GM12801 (cell line): Measurements from ENCODE around the gene KIF16B.

ENCODE experiments used
- TF ChIP-seq, protein P1 (sequence below): IDR thresholded peaks from one replicate; pipeline ENCODE4 v1.5.1; 2011; ENCODE audit warnings: control low read depth; ENCODE audit not compliant: insufficient read length; ENCODE audit errors: extremely low read depth

KIF16B gene

DNA sequence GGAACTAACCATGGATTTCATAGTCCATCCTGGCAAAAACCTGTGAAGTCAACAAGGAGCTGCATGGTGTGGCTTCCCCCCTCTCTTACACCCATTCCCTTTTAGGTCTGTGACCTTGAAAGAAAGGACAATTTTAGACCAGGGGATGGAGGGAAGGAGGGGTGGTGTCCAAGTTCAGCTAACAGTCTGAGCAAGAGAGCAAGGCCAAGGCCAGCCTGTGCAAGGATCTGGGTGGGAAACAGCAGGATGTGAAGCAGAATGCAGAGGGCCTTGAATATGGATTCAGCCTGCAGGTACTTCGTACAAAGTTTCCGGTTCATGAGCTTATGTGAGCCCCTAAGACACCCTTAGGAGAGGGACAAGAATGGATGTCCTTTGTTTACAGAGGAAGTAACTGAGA is 293.0 kb downstream of the KIF16B start:
- TF ChIP-seq, protein P1, sequence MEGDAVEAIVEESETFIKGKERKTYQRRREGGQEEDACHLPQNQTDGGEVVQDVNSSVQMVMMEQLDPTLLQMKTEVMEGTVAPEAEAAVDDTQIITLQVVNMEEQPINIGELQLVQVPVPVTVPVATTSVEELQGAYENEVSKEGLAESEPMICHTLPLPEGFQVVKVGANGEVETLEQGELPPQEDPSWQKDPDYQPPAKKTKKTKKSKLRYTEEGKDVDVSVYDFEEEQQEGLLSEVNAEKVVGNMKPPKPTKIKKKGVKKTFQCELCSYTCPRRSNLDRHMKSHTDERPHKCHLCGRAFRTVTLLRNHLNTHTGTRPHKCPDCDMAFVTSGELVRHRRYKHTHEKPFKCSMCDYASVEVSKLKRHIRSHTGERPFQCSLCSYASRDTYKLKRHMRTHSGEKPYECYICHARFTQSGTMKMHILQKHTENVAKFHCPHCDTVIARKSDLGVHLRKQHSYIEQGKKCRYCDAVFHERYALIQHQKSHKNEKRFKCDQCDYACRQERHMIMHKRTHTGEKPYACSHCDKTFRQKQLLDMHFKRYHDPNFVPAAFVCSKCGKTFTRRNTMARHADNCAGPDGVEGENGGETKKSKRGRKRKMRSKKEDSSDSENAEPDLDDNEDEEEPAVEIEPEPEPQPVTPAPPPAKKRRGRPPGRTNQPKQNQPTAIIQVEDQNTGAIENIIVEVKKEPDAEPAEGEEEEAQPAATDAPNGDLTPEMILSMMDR, result no peak

- TF ChIP-seq, protein P1, result no peak
These were observed 293.9 kb downstream of the KIF16B start for GRCh38 chr20:16279320-16279719.

DNA sequence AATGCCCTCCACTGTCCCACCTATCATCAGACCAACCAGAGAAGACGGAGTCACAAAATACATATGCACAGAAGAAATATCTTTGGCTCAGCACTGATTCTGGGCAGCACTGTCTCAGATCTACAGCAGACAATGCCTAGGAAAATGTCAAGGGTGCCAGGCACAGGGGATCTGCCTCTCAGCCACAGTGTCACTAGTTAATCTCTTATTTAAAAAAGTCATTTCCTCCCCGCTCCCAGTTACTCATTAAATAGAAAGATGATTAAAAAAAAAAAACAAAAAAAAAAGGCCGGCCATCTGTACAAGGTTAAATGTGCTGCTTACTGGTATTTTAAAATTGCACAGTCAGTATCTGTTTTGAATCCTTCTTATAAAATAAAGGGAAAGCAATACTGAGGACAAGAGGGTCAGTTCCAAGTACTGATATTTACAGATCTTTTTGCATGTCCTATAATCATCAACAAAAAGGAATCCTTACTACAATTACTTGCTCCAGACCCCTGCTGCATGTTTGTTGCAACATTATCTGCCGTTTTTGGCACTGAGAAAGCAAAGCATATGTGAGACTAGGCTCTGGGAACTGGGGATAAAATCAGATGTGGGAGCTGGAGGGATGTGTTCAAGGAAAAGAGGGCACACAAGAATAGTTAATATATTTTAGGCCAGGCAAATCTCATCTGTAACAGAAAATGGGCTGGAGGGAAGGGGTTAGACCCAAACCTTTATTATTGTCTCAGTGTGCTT is 299.3 kb downstream of the KIF16B start:
- TF ChIP-seq, protein P1, result no peak

GRCh38 chr20:16272780-16273360 is 300.4 kb downstream of the KIF16B start:
- TF ChIP-seq, protein P1, result no peak

- TF ChIP-seq, protein P1, result no peak
These were observed 301.8 kb downstream of the KIF16B start for GRCh38 chr20:16271450-16271849.

GRCh38 chr20:16270989-16271388 is 302.3 kb downstream of the KIF16B start:
- TF ChIP-seq, protein P1, result no peak

GRCh38 chr20:16270314-16270931 is 302.8 kb downstream of the KIF16B start:
- TF ChIP-seq, protein P1, result no peak
